KMS-11 (cell line): ENCODE results near the gene RAB11A.

ENCODE experiments used
- H2AFZ ChIP-seq: fragments of 200-600 bp; sonication (generic); 2 replicates; pipeline ENCODE4 v1.6.1; 2016; ENCODE audit warnings: antibody characterized with exemption, mixed run types, low read depth
- H3K27ac ChIP-seq: fragments of 200-600 bp; sonication (generic); 2 replicates; pipeline ENCODE4 v1.6.1; 2016; ENCODE audit warnings: mild to moderate bottlenecking, mixed run types
- H3K27me3 ChIP-seq: fragments of 200-600 bp; sonication (generic); 2 replicates; pipeline ENCODE4 v1.6.1; 2017; ENCODE audit warnings: mild to moderate bottlenecking, low read depth, mixed run types, moderate library complexity; ENCODE audit not compliant: insufficient read depth
- H3K36me3 ChIP-seq: fragments of 200-600 bp; sonication (generic); 2 replicates; pipeline ENCODE4 v1.6.1; 2017; ENCODE audit warnings: mild to moderate bottlenecking, mixed run types; ENCODE audit not compliant: insufficient read depth
- H3K4me1 ChIP-seq: fragments of 200-600 bp; sonication (generic); 2 replicates; pipeline ENCODE4 v1.6.1; 2016; ENCODE audit warnings: mild to moderate bottlenecking, low read depth, mixed run types; ENCODE audit not compliant: poor library complexity, severe bottlenecking
- H3K4me2 ChIP-seq: fragments of 200-600 bp; sonication (generic); 2 replicates; pipeline ENCODE4 v1.7.0; 2016; ENCODE audit warnings: mild to moderate bottlenecking, mixed run types
- H3K4me3 ChIP-seq: fragments of 200-600 bp; sonication (generic); IDR thresholded peaks from 2 replicates; pipeline ENCODE4 v1.6.1; 2017; ENCODE audit warnings: low read depth, low read length, mixed read lengths; ENCODE audit not compliant: insufficient read depth
- H3K79me2 ChIP-seq: fragments of 200-600 bp; sonication (generic); 2 replicates; pipeline ENCODE4 v1.6.1; 2016; ENCODE audit warnings: low read depth, mixed run types; ENCODE audit not compliant: insufficient read depth
- H3K9ac ChIP-seq: fragments of 200-600 bp; sonication (generic); 2 replicates; pipeline ENCODE4 v1.6.1; 2016; ENCODE audit warnings: mild to moderate bottlenecking, mixed run types
- H4K20me1 ChIP-seq: fragments of 200-600 bp; sonication (generic); 2 replicates; pipeline ENCODE4 v1.6.1; 2016; ENCODE audit warnings: mild to moderate bottlenecking, mixed run types; ENCODE audit not compliant: insufficient read depth
- TF ChIP-seq, protein P1 (sequence below): fragments of 200-600 bp; sonication (generic); conservative IDR thresholded peaks from 2 replicates; pipeline ENCODE4 v1.6.1; 2017; ENCODE audit warnings: low read depth, mild to moderate bottlenecking, antibody characterized with exemption, low read length, moderate library complexity, mixed read lengths

Gene RAB11A

GRCh38 chr15:65937054-65937453, 67.8 kb downstream of the RAB11A start:
- H3K4me2 ChIP-seq = no peak overlapping the region
- H4K20me1 ChIP-seq = no peaks in the 10 kb centered on the region
- no peaks in the 10 kb centered on the region for H3K27me3 ChIP-seq
- no peak overlapping the region for H3K27ac ChIP-seq
- H3K36me3 ChIP-seq = no peaks in the 10 kb centered on the region
- no peak overlapping the region for H2AFZ ChIP-seq
- TF ChIP-seq, protein P1, sequence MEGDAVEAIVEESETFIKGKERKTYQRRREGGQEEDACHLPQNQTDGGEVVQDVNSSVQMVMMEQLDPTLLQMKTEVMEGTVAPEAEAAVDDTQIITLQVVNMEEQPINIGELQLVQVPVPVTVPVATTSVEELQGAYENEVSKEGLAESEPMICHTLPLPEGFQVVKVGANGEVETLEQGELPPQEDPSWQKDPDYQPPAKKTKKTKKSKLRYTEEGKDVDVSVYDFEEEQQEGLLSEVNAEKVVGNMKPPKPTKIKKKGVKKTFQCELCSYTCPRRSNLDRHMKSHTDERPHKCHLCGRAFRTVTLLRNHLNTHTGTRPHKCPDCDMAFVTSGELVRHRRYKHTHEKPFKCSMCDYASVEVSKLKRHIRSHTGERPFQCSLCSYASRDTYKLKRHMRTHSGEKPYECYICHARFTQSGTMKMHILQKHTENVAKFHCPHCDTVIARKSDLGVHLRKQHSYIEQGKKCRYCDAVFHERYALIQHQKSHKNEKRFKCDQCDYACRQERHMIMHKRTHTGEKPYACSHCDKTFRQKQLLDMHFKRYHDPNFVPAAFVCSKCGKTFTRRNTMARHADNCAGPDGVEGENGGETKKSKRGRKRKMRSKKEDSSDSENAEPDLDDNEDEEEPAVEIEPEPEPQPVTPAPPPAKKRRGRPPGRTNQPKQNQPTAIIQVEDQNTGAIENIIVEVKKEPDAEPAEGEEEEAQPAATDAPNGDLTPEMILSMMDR = no peak
- H3K79me2 ChIP-seq = no peaks in the 10 kb centered on the region
- no peaks in the 10 kb centered on the region for H3K4me1 ChIP-seq
- H3K4me3 ChIP-seq = no peak overlapping the region
- no peak overlapping the region for H3K9ac ChIP-seq

DNA sequence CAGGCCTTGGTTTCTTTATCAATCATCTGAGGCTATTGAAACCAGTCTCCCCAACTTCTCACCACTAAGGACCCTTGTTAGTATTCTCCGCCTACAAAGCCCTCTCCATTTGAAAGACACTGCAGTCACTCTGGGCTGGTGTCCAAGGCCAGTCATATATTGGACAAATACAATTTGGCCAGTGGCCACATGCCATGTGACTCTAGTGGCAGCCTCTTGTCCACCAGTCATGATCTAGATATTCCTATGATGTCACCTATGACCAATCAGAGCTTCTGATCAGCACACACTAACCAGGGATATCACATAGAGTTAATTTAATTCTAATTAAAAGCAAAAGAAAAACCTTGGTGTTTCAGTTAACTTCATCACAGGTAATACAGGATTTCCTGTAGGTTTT, 68.2 kb downstream of the RAB11A start:
- Histone ChIP-seq H3K4me2 (no peak overlapping the region), H3K27ac (no peak overlapping the region), H2AFZ (no peak overlapping the region), H3K4me1 (no peaks in the 10 kb centered on the region), H4K20me1 (no peaks in the 10 kb centered on the region), H3K36me3 (no peaks in the 10 kb centered on the region), H3K4me3 (no peak overlapping the region), H3K27me3 (no peaks in the 10 kb centered on the region), H3K9ac (no peak overlapping the region), H3K79me2 (no peaks in the 10 kb centered on the region)
- TF ChIP-seq, protein P1 = no peak

- no peaks in the 10 kb centered on the region for H3K79me2 ChIP-seq
- H3K36me3 ChIP-seq = no peaks in the 10 kb centered on the region
- H4K20me1 ChIP-seq = no peaks in the 10 kb centered on the region
- TF ChIP-seq, protein P1 = no peak
- H3K4me3 ChIP-seq = no peak overlapping the region
- no peak overlapping the region for H3K4me2 ChIP-seq
- no peak overlapping the region for H3K27ac ChIP-seq
- H3K4me1 ChIP-seq = no peaks in the 10 kb centered on the region
- H2AFZ ChIP-seq = no peak overlapping the region
- no peaks in the 10 kb centered on the region for H3K27me3 ChIP-seq
- no peak overlapping the region for H3K9ac ChIP-seq
These were observed 69.3 kb downstream of the RAB11A start for GRCh38 chr15:65938604-65939003.

DNA sequence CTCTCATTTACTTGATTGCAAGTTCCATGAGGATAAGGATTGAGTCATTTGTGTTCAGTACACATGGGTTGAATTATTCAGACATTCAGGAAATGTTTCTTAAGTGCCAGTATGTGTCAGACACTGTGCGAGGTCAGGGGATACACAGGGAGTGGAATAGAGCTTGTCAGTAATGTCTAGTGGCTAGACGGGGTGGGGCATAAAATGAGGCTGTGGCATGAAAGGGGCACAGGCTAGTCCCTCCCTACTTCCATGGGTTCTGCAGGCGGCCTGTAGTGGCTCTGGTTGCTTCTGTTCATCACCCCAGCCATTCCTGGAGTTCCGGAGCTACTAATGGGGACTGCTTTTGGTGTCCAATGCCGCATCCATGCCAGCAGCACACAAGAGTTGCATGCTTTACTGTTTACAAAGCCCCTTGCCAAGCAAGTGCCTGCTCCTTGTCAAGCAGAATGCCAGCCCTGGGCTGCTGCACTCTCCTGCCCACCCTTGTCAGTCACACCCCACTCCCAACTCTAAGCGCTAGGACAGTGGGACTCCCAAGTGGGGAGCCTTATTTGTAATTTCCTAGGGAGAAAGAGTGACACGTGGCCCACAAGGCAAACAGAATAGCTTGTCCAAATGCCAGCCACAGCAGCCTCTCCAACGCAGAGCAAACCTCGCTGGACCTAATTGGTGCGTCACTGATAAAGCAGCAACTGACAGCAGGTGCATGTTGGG, 70.8 kb downstream of the RAB11A start:
- Histone ChIP-seq H3K9ac (no peak overlapping the region), H3K4me2 (no peak overlapping the region), H4K20me1 (no peaks in the 10 kb centered on the region), H3K27ac (no peak overlapping the region), H2AFZ (no peak overlapping the region), H3K79me2 (no peaks in the 10 kb centered on the region), H3K4me3 (no peak overlapping the region), H3K36me3 (no peaks in the 10 kb centered on the region), H3K27me3 (no peaks in the 10 kb centered on the region), H3K4me1 (no peaks in the 10 kb centered on the region)
- TF ChIP-seq, protein P1 = no peak
